HEK293 (cell line): ENCODE data around the gene ETF1.

Source experiments
- CTCF ChIA-PET: fragments of 350-600 bp; formaldehyde crosslinking; extraction: SDS; loops from one replicate; lab custom pipeline; 2021; ENCODE audit warnings: antibody characterized with exemption; lab: Yijun Ruan, JAX
- POLR2A ChIA-PET: fragments of 300-600 bp; formaldehyde crosslinking; extraction: SDS; loops from one replicate; lab custom pipeline; 2020; ENCODE audit warnings: antibody characterized with exemption, inconsistent platforms; lab: Yijun Ruan, JAX
- H3K27ac ChIP-seq: fragments of 200-500 bp; sonication (Bioruptor generic); 2 replicates; pipeline ENCODE4 v1.5.1; 2014; ENCODE audit warnings: low read depth, low read length, control low read depth, inconsistent platforms; ENCODE audit errors: extremely low read depth
- H3K36me3 ChIP-seq, 2 experiments: fragments of 200-500 bp in 1 of 2; sonication (Bioruptor generic) in 1 of 2; 1 replicate in 1 of 2; 2 replicates in 1 of 2; pipeline ENCODE4 v1.5.1; 2014 to 2017; ENCODE audit warnings: inconsistent platforms in 2 of 2, low read length in 2 of 2; ENCODE audit not compliant: control insufficient read depth in 2 of 2, insufficient read depth in 1 of 2
- H3K4me1 ChIP-seq: fragments of 200-500 bp; sonication (Bioruptor generic); 2 replicates; pipeline ENCODE4 v1.5.1; 2014; ENCODE audit warnings: mild to moderate bottlenecking, low read length, inconsistent platforms; ENCODE audit not compliant: control insufficient read depth, insufficient read depth
- H3K4me3 ChIP-seq: 2 replicates; pipeline ENCODE4 v1.5.1; 2011; ENCODE audit warnings: low read depth, mild to moderate bottlenecking, control low read depth, low read length, moderate library complexity
- H3K9me3 ChIP-seq: fragments of 200-500 bp; sonication (Bioruptor generic); 2 replicates; pipeline ENCODE4 v1.5.1; 2014; ENCODE audit warnings: low read depth, low read length, inconsistent platforms; ENCODE audit not compliant: control insufficient read depth, insufficient read depth
- GLIS2 ChIP-seq: fragments of 450-650 bp; formaldehyde crosslinking; IDR thresholded peaks from 2 replicates; pipeline ENCODE4 v1.5.1; 2016; ENCODE audit warnings: missing biosample characterization, missing genetic modification characterization
- PRDM2 ChIP-seq: fragments of 450-650 bp; formaldehyde crosslinking; IDR thresholded peaks from 2 replicates; pipeline ENCODE4 v1.5.1; 2016; ENCODE audit warnings: missing biosample characterization, missing genetic modification characterization, borderline replicate concordance
- SP2 ChIP-seq: fragments of 450-650 bp; formaldehyde crosslinking; IDR thresholded peaks from 2 replicates; pipeline ENCODE4 v1.5.1; 2016; ENCODE audit warnings: missing biosample characterization, missing genetic modification characterization
- YY2 ChIP-seq: fragments of 450-650 bp; formaldehyde crosslinking; IDR thresholded peaks from 2 replicates; pipeline ENCODE4 v1.5.1; 2016; ENCODE audit warnings: missing biosample characterization, missing genetic modification characterization
- ZBTB1 ChIP-seq: fragments of 450-650 bp; formaldehyde crosslinking; IDR thresholded peaks from 2 replicates; pipeline ENCODE4 v1.5.1; 2016; ENCODE audit warnings: missing biosample characterization, missing genetic modification characterization
- ZBTB11 ChIP-seq: fragments of 450-650 bp; formaldehyde crosslinking; conservative IDR thresholded peaks from 2 replicates; pipeline ENCODE4 v1.5.1; 2016; ENCODE audit warnings: low read depth, missing biosample characterization, missing genetic modification characterization
- ZBTB8A ChIP-seq: fragments of 450-650 bp; formaldehyde crosslinking; IDR thresholded peaks from 2 replicates; pipeline ENCODE4 v1.5.1; 2016; ENCODE audit warnings: missing biosample characterization, missing genetic modification characterization
- ZNF777 ChIP-seq: fragments of 450-650 bp; formaldehyde crosslinking; IDR thresholded peaks from 2 replicates; pipeline ENCODE4 v1.5.1; 2017; ENCODE audit warnings: missing biosample characterization, missing genetic modification characterization, borderline replicate concordance
- ZNF837 ChIP-seq: fragments of 450-650 bp; formaldehyde crosslinking; IDR thresholded peaks from 2 replicates; pipeline ENCODE4 v1.5.1; 2016; ENCODE audit warnings: missing biosample characterization, missing genetic modification characterization
- TF ChIP-seq, protein P1 (sequence below): fragments of 450-650 bp; formaldehyde crosslinking; IDR thresholded peaks from 2 replicates; pipeline ENCODE4 v1.5.1; 2016; ENCODE audit warnings: missing biosample characterization, missing genetic modification characterization

ETF1 gene

GRCh38 chr5:138575194-138576015, 32.4 kb upstream of the ETF1 start, which contains the start of gene HSPA9 (continued):
- TF ChIP-seq ZBTB11 (peak; percentile 24), GLIS2 (tag by site-specific recombination) (peak; percentile 84), ZNF777 (tag by site-specific recombination) (peak; percentile 74; the same call in 1 of the 2 replicates), ZBTB8A (tag by site-specific recombination) (peak; percentile 86), ZBTB1 (tag by site-specific recombination) (no peak), SP2 (tag by site-specific recombination) (peak; percentile 80)
- TF ChIP-seq, protein P1, sequence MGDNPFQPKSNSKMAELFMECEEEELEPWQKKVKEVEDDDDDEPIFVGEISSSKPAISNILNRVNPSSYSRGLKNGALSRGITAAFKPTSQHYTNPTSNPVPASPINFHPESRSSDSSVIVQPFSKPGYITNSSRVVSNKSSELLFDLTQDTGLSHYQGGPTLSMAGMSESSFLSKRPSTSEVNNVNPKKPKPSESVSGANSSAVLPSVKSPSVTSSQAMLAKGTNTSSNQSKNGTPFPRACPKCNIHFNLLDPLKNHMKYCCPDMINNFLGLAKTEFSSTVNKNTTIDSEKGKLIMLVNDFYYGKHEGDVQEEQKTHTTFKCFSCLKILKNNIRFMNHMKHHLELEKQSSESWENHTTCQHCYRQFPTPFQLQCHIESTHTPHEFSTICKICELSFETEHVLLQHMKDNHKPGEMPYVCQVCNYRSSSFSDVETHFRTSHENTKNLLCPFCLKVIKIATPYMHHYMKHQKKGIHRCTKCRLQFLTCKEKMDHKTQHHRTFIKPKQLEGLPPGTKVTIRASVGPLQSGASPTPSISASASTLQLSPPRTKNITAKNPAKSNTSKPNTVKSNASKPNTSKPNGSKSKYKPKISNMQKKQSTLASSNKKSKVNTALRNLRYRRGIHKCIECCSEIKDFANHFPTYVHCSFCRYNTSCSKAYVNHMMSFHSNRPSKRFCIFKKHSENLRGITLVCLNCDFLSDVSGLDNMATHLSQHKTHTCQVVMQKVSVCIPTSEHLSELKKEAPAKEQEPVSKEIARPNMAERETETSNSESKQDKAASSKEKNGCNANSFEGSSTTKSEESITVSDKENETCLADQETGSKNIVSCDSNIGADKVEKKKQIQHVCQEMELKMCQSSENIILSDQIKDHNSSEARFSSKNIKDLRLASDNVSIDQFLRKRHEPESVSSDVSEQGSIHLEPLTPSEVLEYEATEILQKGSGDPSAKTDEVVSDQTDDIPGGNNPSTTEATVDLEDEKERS (tag by site-specific recombination) = 0 out of 2 replicates have a peak, but pooled peaks have one; percentile 58

DNA sequence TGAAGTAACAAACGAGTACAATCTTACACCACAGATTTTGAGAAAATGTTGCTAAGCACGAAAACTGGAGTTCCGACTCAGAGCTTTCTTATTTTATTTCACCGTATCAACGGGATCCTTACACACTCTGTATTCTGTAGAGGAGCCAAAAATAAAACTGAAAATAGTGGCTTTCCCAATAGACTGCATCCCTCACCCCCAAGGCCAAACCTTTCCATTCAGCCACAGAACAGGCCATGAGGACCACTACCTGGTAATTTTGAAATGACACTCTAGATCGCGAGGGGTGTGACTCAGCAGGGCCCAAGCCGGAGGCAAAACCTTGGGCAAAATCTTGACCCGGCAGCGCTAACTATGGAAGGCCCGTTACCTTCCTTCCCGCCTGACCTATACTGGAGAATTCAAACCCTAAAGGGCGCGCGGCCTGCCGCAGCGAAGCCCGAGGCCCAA, 31.7 kb upstream of the ETF1 start:
- Histone ChIP-seq H3K4me3 (peak overlapping the region; percentile 75), H3K9me3 (no peaks in the 10 kb centered on the region), H3K36me3 (peaks cover 37 to 45% of the 10 kb centered on the region in 2 experiments), H3K4me1 (no peaks in the 10 kb centered on the region), H3K27ac (peak overlapping the region; percentile 99)
- ChIA-PET POLR2A (interaction anchor here (1.2 to 2.0 kb wide), 8 partner anchors 11 to 725 kb away, joined by 4 to 27 read pairs (median 8); partner anchors contain the start of genes CTNNA1, ETF1, MATR3 and SIL1), CTCF (no interaction called here)
- TF ChIP-seq ZNF837 (tag by site-specific recombination) (no peak), YY2 (no peak), PRDM2 (tag by site-specific recombination) (0 out of 2 replicates have a peak, but pooled peaks have one; percentile 45)
